GM12891 (cell line): ENCODE data around the gene IL4.

Experiments used
- POLR2A ChIP-seq: IDR thresholded peaks from 2 replicates; pipeline ENCODE4 v1.6.1; 2011; ENCODE audit warnings: low read depth, low read length, control low read depth
- POLR2AphosphoS5 ChIP-seq: IDR thresholded peaks from 2 replicates; pipeline ENCODE4 v1.6.1; 2011; ENCODE audit warnings: low read depth, low read length, control low read depth
- POU2F2 ChIP-seq: IDR thresholded peaks from 2 replicates; pipeline ENCODE4 v1.6.1; 2011; ENCODE audit warnings: low read depth, mild to moderate bottlenecking, control low read depth, low read length, moderate library complexity
- SPI1 ChIP-seq: IDR thresholded peaks from 2 replicates; pipeline ENCODE4 v1.6.1; 2011; ENCODE audit warnings: low read depth, low read length, control low read depth
- TAF1 ChIP-seq: IDR thresholded peaks from 2 replicates; pipeline ENCODE4 v1.6.1; 2011; ENCODE audit warnings: low read depth, low read length, control low read depth

- TF ChIP-seq POLR2A (no peak), POU2F2 (no peak), POLR2AphosphoS5 (no peak), SPI1 (no peak), TAF1 (no peak)
These were observed 14.9 kb downstream of the IL4 start for GRCh38 chr5:132688536-132689339.
